SK-N-SH treated with all-trans-retinoic acid at 6 μM for 48 hours (cell line): ENCODE results near the gene TBC1D12.

Source experiments
- BACH2 ChIP-seq: fragments of 250-450 bp; sonication (Bioruptor Pico); IDR thresholded peaks from 2 replicates; pipeline ENCODE4 v1.9.0; 2021; ENCODE audit warnings: mild to moderate bottlenecking, borderline replicate concordance
- ESRRG ChIP-seq: fragments of 250-450 bp; sonication (Bioruptor Pico); IDR thresholded peaks from 2 replicates; pipeline ENCODE4 v1.6.1; 2021; ENCODE audit warnings: mild to moderate bottlenecking
- TOX ChIP-seq: fragments of 250-450 bp; sonication (Bioruptor Pico); IDR thresholded peaks from 2 replicates; pipeline ENCODE4 v1.8.0; 2021; ENCODE audit warnings: mild to moderate bottlenecking, moderate library complexity, borderline replicate concordance
- ZC3H10 ChIP-seq: fragments of 250-450 bp; sonication (Bioruptor Pico); IDR thresholded peaks from 2 replicates; pipeline ENCODE4 v1.5.1; 2021; ENCODE audit warnings: mild to moderate bottlenecking, moderate library complexity
- ZNF565 ChIP-seq: fragments of 450-650 bp; formaldehyde crosslinking; conservative IDR thresholded peaks from 2 replicates; pipeline ENCODE4 v1.5.0; 2020; ENCODE audit warnings: low read depth, mild to moderate bottlenecking, moderate library complexity
- ZNF70 ChIP-seq: fragments of 450-650 bp; formaldehyde crosslinking; IDR thresholded peaks from 2 replicates; pipeline ENCODE4 v1.5.0; 2020; ENCODE audit warnings: mild to moderate bottlenecking, moderate library complexity
- TF ChIP-seq, protein P1 (sequence below): fragments of 250-450 bp; sonication (Bioruptor Pico); IDR thresholded peaks from 2 replicates; pipeline ENCODE4 v1.5.1; 2021; ENCODE audit warnings: mild to moderate bottlenecking, moderate library complexity
- TF ChIP-seq, protein P2 (sequence below): fragments of 250-450 bp; sonication (Bioruptor Pico); IDR thresholded peaks from 2 replicates; pipeline ENCODE4 v1.8.0; 2020; ENCODE audit warnings: mild to moderate bottlenecking, moderate library complexity, borderline replicate concordance
- TF ChIP-seq, protein P3 (sequence below): fragments of 250-450 bp; sonication (Bioruptor Pico); IDR thresholded peaks from 2 replicates; pipeline ENCODE4 v1.5.1; 2020; ENCODE audit warnings: low read depth, mild to moderate bottlenecking, moderate library complexity

DNA sequence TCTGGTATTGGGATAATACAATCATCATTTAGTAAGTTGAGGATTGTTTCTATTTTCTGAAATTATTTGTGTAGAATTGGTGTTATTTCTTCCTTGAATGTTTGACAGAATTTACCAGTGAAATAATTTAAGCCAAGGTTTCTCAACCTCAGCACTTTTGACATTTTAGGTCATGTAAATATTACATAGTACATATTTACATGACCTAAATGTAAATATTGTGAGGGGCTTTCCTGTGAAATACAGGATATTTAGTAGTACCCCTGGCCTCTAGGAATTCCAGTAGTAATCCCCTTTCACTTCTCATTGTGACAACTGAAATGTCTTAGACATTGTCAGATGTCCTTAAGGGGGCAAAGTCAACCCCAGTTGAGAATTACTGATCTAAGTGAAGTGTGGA is 59.8 kb downstream of the TBC1D12 start:
- TF ChIP-seq ESRRG (CRISPR knock-in tag) (no peak), BACH2 (CRISPR knock-in tag) (no peak), ZC3H10 (no peak), ZNF70 (no peak), TOX (CRISPR knock-in tag) (no peak), ZNF565 (CRISPR knock-in tag) (no peak)
- TF ChIP-seq, protein P1, sequence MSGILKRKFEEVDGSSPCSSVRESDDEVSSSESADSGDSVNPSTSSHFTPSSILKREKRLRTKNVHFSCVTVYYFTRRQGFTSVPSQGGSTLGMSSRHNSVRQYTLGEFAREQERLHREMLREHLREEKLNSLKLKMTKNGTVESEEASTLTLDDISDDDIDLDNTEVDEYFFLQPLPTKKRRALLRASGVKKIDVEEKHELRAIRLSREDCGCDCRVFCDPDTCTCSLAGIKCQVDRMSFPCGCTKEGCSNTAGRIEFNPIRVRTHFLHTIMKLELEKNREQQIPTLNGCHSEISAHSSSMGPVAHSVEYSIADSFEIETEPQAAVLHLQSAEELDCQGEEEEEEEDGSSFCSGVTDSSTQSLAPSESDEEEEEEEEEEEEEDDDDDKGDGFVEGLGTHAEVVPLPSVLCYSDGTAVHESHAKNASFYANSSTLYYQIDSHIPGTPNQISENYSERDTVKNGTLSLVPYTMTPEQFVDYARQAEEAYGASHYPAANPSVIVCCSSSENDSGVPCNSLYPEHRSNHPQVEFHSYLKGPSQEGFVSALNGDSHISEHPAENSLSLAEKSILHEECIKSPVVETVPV: no peak
- TF ChIP-seq, protein P2, sequence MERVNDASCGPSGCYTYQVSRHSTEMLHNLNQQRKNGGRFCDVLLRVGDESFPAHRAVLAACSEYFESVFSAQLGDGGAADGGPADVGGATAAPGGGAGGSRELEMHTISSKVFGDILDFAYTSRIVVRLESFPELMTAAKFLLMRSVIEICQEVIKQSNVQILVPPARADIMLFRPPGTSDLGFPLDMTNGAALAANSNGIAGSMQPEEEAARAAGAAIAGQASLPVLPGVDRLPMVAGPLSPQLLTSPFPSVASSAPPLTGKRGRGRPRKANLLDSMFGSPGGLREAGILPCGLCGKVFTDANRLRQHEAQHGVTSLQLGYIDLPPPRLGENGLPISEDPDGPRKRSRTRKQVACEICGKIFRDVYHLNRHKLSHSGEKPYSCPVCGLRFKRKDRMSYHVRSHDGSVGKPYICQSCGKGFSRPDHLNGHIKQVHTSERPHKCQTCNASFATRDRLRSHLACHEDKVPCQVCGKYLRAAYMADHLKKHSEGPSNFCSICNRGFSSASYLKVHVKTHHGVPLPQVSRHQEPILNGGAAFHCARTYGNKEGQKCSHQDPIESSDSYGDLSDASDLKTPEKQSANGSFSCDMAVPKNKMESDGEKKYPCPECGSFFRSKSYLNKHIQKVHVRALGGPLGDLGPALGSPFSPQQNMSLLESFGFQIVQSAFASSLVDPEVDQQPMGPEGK (CRISPR knock-in tag): no peak
- TF ChIP-seq, protein P3, sequence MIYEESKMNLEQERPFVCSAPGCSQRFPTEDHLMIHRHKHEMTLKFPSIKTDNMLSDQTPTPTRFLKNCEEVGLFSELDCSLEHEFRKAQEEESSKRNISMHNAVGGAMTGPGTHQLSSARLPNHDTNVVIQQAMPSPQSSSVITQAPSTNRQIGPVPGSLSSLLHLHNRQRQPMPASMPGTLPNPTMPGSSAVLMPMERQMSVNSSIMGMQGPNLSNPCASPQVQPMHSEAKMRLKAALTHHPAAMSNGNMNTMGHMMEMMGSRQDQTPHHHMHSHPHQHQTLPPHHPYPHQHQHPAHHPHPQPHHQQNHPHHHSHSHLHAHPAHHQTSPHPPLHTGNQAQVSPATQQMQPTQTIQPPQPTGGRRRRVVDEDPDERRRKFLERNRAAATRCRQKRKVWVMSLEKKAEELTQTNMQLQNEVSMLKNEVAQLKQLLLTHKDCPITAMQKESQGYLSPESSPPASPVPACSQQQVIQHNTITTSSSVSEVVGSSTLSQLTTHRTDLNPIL (CRISPR knock-in tag): no peak
